ENCODE measurements around the gene PEX16.

- TF ChIP-seq POLR2AphosphoS5 (IDR thresholded peaks at IDR 0.05; ENCODE audit: borderline replicate concordance, low read depth, low read length) (no peak), EZH2 (IDR thresholded peaks at IDR 0.05) (no peak)
Measured at GRCh38 chr11:45927332-45927683, 9.6 kb upstream of the PEX16 start.

Data from SK-N-MC (cell line).